ENCODE results near the gene RAB8B.

The RAB8B gene

DNA sequence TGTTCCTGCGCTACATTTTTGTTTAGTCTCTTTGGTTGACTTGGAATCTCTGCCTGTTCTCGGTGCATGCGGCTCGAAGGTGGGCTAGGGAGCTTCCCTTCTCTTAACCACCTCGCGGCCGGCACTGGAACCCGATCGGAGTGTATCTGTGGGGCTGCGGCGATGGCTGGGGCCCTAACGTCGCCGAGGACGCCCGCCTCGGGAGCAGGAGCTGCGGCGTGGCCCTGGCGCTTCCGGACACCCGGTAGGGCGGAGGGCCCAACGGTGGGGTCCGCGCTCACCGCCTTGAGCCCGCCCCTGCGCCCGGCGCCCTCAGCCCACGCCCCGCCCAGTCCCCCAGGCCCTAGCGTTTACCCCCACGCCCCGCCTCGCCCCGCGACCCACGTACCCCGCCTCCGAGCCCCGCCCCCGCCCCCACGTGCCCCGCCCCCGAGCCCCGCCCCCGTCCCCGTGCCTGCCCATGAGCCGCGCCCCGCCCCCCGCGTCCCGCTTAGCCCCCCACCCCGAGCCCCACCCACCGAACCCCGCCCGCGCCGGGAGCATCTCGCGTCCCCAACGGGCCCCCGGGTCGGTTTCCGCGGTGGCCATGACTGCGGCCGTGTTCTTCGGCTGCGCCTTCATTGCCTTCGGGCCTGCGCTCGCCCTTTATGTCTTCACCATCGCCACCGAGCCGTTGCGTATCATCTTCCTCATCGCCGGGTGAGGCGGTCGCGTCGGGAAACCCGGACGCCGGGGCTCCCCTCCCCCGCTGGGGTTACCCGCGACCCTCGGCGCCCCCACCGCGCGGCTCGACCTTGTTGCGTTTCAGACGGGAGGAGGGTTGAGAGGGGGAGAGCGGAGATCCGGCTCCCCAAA is 87.9 kb downstream of the RAB8B start, which contains the start of gene APH1B (continued):
- TF ChIP-seq SCRT2 (tag by site-specific recombination; IDR thresholded peaks at IDR 0.05) (peak; percentile 82), KLF7 (tag by site-specific recombination; IDR thresholded peaks at IDR 0.05; ENCODE audit: borderline replicate concordance) (peak; percentile 52; the same call in 1 of the 2 replicates), ZNF335 (tag by site-specific recombination; conservative IDR thresholded peaks at IDR 0.05) (peak; percentile 87), ZNF391 (tag by site-specific recombination; IDR thresholded peaks at IDR 0.05; ENCODE audit: borderline replicate concordance, low read depth) (0 out of 2 replicates have a peak, but pooled peaks have one; percentile 27), ZFP3 (tag by site-specific recombination; IDR thresholded peaks at IDR 0.05; ENCODE audit: low read depth) (no peak), SP7 (tag by site-specific recombination; IDR thresholded peaks at IDR 0.05) (0 out of 2 replicates have a peak, but pooled peaks have one; percentile 9), YY1 (tag by site-specific recombination; IDR thresholded peaks at IDR 0.05) (peak; percentile 72), ZFP69B (tag by site-specific recombination; IDR thresholded peaks at IDR 0.05) (peak; percentile 86), OSR2 (tag by site-specific recombination; IDR thresholded peaks at IDR 0.05) (peak; percentile 59), KLF8 (tag by site-specific recombination; IDR thresholded peaks at IDR 0.05) (peak; percentile 33; the same call in 1 of the 2 replicates)
- TF ChIP-seq, protein P1, sequence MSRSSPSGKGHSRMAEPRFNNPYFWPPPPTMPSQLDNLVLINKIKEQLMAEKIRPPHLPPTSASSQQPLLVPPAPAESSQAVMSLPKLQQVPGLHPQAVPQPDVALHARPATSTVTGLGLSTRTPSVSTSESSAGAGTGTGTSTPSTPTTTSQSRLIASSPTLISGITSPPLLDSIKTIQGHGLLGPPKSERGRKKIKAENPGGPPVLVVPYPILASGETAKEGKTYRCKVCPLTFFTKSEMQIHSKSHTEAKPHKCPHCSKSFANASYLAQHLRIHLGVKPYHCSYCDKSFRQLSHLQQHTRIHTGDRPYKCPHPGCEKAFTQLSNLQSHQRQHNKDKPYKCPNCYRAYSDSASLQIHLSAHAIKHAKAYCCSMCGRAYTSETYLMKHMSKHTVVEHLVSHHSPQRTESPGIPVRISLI (tag by site-specific recombination; IDR thresholded peaks at IDR 0.05) = no peak
- TF ChIP-seq, protein P2, sequence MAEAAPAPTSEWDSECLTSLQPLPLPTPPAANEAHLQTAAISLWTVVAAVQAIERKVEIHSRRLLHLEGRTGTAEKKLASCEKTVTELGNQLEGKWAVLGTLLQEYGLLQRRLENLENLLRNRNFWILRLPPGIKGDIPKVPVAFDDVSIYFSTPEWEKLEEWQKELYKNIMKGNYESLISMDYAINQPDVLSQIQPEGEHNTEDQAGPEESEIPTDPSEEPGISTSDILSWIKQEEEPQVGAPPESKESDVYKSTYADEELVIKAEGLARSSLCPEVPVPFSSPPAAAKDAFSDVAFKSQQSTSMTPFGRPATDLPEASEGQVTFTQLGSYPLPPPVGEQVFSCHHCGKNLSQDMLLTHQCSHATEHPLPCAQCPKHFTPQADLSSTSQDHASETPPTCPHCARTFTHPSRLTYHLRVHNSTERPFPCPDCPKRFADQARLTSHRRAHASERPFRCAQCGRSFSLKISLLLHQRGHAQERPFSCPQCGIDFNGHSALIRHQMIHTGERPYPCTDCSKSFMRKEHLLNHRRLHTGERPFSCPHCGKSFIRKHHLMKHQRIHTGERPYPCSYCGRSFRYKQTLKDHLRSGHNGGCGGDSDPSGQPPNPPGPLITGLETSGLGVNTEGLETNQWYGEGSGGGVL (tag by site-specific recombination; IDR thresholded peaks at IDR 0.05) = peak; percentile 49

DNA sequence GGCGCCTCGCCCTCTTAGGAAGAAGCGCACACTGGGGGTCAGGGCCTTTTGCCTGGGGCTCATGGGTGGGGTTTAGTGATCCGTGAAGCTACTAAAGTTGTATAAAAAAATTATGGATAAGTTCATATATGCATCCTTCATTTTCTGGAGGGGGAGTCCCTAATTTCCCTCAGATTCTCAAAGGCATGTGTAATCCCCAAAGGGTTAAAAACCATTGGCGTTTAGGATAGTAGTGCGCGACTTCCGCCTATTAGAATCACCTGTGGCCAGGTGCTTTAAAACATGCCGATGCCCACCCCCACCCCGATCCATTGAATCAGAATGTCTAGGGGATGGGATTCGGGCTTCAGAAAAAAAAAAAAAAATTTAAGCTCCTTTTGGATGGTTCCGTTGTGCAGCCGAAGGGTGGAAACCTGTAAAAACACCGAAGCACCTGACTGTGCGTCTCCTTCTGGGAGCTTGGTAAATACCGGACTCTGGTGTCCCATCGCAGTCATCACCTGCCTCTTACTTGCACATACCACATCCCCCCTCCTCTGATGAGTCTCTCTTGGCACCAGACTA is 88.6 kb downstream of the RAB8B start:
- 0 out of 3 replicates have a peak, but pooled peaks cover 0 to 4% of the 10 kb centered on the region in 2 experiments for H3K36me3 ChIP-seq (ENCODE audit: control insufficient read depth in 2 of 2, insufficient read depth in 1 of 2, low read length in 2 of 2)
- peak overlapping the region; percentile 61 for H3K4me3 ChIP-seq (ENCODE audit: low read depth, low read length)
- 0 out of 2 replicates have a peak, but pooled peaks have one; percentile 7 for TF ChIP-seq GLIS2 (tag by site-specific recombination; IDR thresholded peaks at IDR 0.05)
- TF ChIP-seq, protein P3, sequence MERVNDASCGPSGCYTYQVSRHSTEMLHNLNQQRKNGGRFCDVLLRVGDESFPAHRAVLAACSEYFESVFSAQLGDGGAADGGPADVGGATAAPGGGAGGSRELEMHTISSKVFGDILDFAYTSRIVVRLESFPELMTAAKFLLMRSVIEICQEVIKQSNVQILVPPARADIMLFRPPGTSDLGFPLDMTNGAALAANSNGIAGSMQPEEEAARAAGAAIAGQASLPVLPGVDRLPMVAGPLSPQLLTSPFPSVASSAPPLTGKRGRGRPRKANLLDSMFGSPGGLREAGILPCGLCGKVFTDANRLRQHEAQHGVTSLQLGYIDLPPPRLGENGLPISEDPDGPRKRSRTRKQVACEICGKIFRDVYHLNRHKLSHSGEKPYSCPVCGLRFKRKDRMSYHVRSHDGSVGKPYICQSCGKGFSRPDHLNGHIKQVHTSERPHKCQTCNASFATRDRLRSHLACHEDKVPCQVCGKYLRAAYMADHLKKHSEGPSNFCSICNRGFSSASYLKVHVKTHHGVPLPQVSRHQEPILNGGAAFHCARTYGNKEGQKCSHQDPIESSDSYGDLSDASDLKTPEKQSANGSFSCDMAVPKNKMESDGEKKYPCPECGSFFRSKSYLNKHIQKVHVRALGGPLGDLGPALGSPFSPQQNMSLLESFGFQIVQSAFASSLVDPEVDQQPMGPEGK (tag by site-specific recombination; IDR thresholded peaks at IDR 0.05) = 0 out of 2 replicates have a peak, but pooled peaks have one; percentile 3
- 0 out of 2 replicates have a peak, but pooled peaks have one; percentile 2 for TF ChIP-seq SP7 (tag by site-specific recombination; IDR thresholded peaks at IDR 0.05)
- TF ChIP-seq ZNF248 (tag by site-specific recombination; IDR thresholded peaks at IDR 0.05) = no peak
- no peak for TF ChIP-seq ZNF138 (tag by site-specific recombination; IDR thresholded peaks at IDR 0.05; ENCODE audit: borderline replicate concordance)
- peak; percentile 19; the same call in 1 of the 2 replicates for TF ChIP-seq ZNF335 (tag by site-specific recombination; conservative IDR thresholded peaks at IDR 0.05)
- CTCF ChIA-PET = interaction anchor here (0.6 to 1.0 kb wide), 4 partner anchors 11 to 128 kb away, joined by 3 to 4 read pairs (median 3); no protein-coding TSS in a partner anchor
- POLR2A ChIA-PET = interaction anchor here (1.5 kb wide), 1 partner anchor 121 kb away, joined by 9 read pairs; the partner anchor contains the start of gene RPS27L
- H3K9me3 ChIP-seq (ENCODE audit: control insufficient read depth, insufficient read depth, low read depth, low read length) = no peaks in the 10 kb centered on the region
- no peaks in the 10 kb centered on the region; the same call in 1 of the 2 replicates for H3K4me1 ChIP-seq (ENCODE audit: control insufficient read depth, insufficient read depth, low read length)
- H3K27ac ChIP-seq (ENCODE audit: extremely low read depth, low read depth, low read length) = peak overlapping the region; percentile 53; the same call in 1 of the 2 replicates
